ENCODE results near the gene SIRPA.

Gene SIRPA

GRCh38 chr20:1946762-1947534 lies 51.7 kb downstream of the SIRPA start:
- Histone ChIP-seq H3K9me3 (ENCODE audit: control insufficient read depth, low read length) (no peaks in the 10 kb centered on the region), H2AFZ (peak overlapping the region; percentile 61), H3K27ac (no peak overlapping the region), H3K36me3 (ENCODE audit: control insufficient read depth, insufficient read depth, low read length) (no peaks in the 10 kb centered on the region), H3K4me2 (ENCODE audit: low read length) (peak overlapping the region; percentile 50), H3K4me3 (ENCODE audit: low read depth, low read length) (peak overlapping the region; percentile 18), H3K27me3 (ENCODE audit: control insufficient read depth, insufficient read depth, low read length) (no peaks in the 10 kb centered on the region), H3K79me2 (no peaks in the 10 kb centered on the region), H3K9ac (no peak overlapping the region), H3K4me1 (no peaks in the 10 kb centered on the region)
- TF ChIP-seq CTCF (IDR thresholded peaks at IDR 0.05), result no peak

GRCh38 chr20:1947535-1947846 lies 52.3 kb downstream of the SIRPA start:
- Histone ChIP-seq H3K27ac (no peak overlapping the region), H3K36me3 (ENCODE audit: control insufficient read depth, insufficient read depth, low read length) (no peaks in the 10 kb centered on the region), H3K4me3 (ENCODE audit: low read depth, low read length) (no peak overlapping the region), H3K4me2 (ENCODE audit: low read length) (peak overlapping the region; percentile 50), H3K4me1 (no peaks in the 10 kb centered on the region), H3K79me2 (no peaks in the 10 kb centered on the region), H3K9me3 (ENCODE audit: control insufficient read depth, low read length) (no peaks in the 10 kb centered on the region), H3K9ac (no peak overlapping the region), H3K27me3 (ENCODE audit: control insufficient read depth, insufficient read depth, low read length) (no peaks in the 10 kb centered on the region), H2AFZ (peak overlapping the region; percentile 61)
- TF ChIP-seq CTCF (IDR thresholded peaks at IDR 0.05), result no peak

DNA sequence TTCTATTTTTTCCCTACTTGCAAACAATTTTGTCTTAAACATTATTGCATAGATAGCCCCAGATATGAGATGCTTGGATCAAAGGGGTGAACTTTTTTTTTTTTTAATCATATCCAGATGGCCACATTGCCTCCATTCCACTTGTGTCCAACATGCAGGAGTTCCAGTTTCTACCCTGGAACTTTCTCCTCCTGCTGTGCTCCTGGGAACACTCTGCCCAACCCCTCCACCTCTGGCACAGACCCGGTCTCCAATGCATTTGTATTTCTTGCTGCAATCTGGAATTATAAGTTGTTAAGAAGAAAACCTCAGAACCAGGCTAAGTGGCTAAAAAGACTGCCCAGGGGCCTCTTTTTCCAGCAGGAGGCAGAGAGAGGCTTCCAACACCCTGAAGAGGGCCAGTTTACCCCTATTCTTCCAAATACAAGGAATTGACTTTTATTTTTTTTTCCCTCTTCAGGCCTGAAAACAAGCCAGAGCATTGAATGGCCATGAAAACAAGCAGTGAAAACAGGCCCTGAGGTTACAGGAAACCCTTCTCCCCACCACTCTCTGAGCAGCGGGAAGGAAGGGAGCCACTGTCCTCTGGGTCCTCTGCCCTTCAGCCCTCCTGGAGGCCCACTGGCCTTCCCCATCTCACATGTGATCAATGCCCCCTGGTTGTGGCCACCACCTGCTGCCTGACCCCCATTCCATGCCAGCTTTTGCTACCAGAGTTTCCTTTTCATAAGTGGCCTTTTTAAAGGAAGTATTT lies 54.3 kb downstream of the SIRPA start:
- no peaks in the 10 kb centered on the region for H3K27me3 ChIP-seq (ENCODE audit: control insufficient read depth, insufficient read depth, low read length)

GRCh38 chr20:1950836-1951235 lies 55.6 kb downstream of the SIRPA start:
- TF ChIP-seq CTCF (IDR thresholded peaks at IDR 0.05), result no peak
- no peak overlapping the region for H2AFZ ChIP-seq
- H3K36me3 ChIP-seq (ENCODE audit: control insufficient read depth, insufficient read depth, low read length), result no peaks in the 10 kb centered on the region
- no peak overlapping the region for H3K4me3 ChIP-seq (ENCODE audit: low read depth, low read length)
- H3K4me2 ChIP-seq (ENCODE audit: low read length), result no peak overlapping the region
- H3K9ac ChIP-seq, result no peak overlapping the region
- H3K79me2 ChIP-seq, result no peaks in the 10 kb centered on the region
- H3K9me3 ChIP-seq (ENCODE audit: control insufficient read depth, low read length), result no peaks in the 10 kb centered on the region
- H3K4me1 ChIP-seq, result no peaks in the 10 kb centered on the region
- H3K27ac ChIP-seq, result no peak overlapping the region
- no peaks in the 10 kb centered on the region for H3K27me3 ChIP-seq (ENCODE audit: control insufficient read depth, insufficient read depth, low read length)

More for the DNA sequence above, 54.3 kb downstream of the SIRPA start:
- H3K27ac ChIP-seq, result no peak overlapping the region
- no peaks in the 10 kb centered on the region for H3K9me3 ChIP-seq (ENCODE audit: control insufficient read depth, low read length)
- H3K79me2 ChIP-seq, result no peaks in the 10 kb centered on the region
- H3K36me3 ChIP-seq (ENCODE audit: control insufficient read depth, insufficient read depth, low read length), result no peaks in the 10 kb centered on the region
- no peak for TF ChIP-seq CTCF (IDR thresholded peaks at IDR 0.05)
- H2AFZ ChIP-seq, result no peak overlapping the region
- no peaks in the 10 kb centered on the region for H3K4me1 ChIP-seq
- no peak overlapping the region for H3K4me3 ChIP-seq (ENCODE audit: low read depth, low read length)
- H3K9ac ChIP-seq, result no peak overlapping the region
- H3K4me2 ChIP-seq (ENCODE audit: low read length), result no peak overlapping the region

All from parathyroid adenoma (tissue), 2 donors.